GM18508 (cell line): ENCODE data around the gene SMARCD3.

ENCODE experiments used
- ATAC-seq: cut with Tn5 transposase; IDR thresholded peaks from one replicate; pipeline ENCODE4 v1.9.1; 2021; ENCODE audit warnings: moderate number of reproducible peaks; ENCODE audit not compliant: insufficient read depth, unreplicated experiment

The SMARCD3 gene

GRCh38 chr7:151238924-151239836 lies 9.3 kb downstream of the SMARCD3 start:
- no peak for ATAC-seq

- no peak for ATAC-seq
Measured at GRCh38 chr7:151238190-151238810, 10.2 kb downstream of the SMARCD3 start.

- ATAC-seq = no peak
Measured at GRCh38 chr7:151237244-151238189, 11.0 kb downstream of the SMARCD3 start.

- no peak for ATAC-seq
Measured at GRCh38 chr7:151236406-151236805, 12.1 kb downstream of the SMARCD3 start.

- no peak for ATAC-seq
Measured at GRCh38 chr7:151235091-151235787, 13.3 kb downstream of the SMARCD3 start.

GRCh38 chr7:151233804-151234203 lies 14.7 kb downstream of the SMARCD3 start:
- ATAC-seq = no peak

GRCh38 chr7:151232917-151233701 lies 15.4 kb downstream of the SMARCD3 start:
- ATAC-seq = no peak

DNA sequence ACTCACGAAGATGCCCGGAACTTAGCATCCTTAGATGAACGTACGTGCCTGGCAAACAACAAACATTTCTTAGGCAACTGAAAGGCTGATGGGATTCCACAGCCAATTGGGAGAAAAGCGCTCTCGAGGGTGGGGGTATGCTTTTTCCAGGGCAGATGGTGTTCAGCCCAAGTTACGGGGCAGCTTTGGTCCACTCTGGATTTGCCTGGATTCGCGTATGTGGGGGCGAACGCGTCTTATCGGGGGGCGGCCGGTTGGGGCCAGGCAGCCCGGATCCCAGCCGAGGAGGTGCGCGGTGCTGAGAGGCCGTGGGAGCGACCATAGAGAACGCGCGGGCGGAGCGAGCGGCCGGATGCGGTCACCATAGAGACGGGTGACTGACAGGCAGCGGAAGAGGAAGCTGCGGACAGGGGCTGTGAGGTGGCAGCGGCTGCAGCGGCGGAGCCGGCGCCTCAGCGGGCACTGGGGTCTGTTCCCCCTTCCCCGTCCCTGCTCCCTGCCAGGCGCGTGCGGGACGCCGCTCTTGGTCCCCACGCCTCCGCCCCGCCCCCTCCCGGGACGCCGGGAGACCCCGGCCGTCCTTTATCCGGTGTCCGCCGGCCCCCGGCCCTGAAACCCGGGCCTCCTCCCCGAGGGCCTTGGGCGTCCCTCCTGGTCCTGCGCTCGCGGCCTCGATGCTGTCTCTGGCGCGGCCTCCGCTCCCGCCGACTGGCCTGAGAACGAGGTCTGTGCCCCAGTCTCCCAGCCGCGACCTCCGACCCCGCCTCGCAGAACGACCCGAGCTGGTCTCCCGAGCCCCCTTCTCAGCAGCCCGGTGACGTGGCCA lies 16.2 kb downstream of the SMARCD3 start, which contains the start of gene CHPF2:
Gene CHPF2, plus strand, starts transcription at position 393 of the 826 bp plus-strand sequence. CDS start 1,529 bp downstream, outside the sequence.
- peak; percentile 73 for ATAC-seq

GRCh38 chr7:151231080-151231479 lies 17.4 kb downstream of the SMARCD3 start:
- ATAC-seq = no peak

- no peak for ATAC-seq
Measured at GRCh38 chr7:151229249-151229648, 19.2 kb downstream of the SMARCD3 start.

GRCh38 chr7:151228024-151228866 lies 20.2 kb downstream of the SMARCD3 start:
- ATAC-seq = no peak

- ATAC-seq = peak; percentile 93
Measured at GRCh38 chr7:151226875-151227782, 21.4 kb downstream of the SMARCD3 start, which contains the start of gene ABCF2. TSS of gene ABCF2 (minus strand) at chr7:151227205. CDS start at chr7:151226458, 747 bp downstream.

- ATAC-seq = no peak
Measured at GRCh38 chr7:151226560-151226874, 22.0 kb downstream of the SMARCD3 start.

DNA sequence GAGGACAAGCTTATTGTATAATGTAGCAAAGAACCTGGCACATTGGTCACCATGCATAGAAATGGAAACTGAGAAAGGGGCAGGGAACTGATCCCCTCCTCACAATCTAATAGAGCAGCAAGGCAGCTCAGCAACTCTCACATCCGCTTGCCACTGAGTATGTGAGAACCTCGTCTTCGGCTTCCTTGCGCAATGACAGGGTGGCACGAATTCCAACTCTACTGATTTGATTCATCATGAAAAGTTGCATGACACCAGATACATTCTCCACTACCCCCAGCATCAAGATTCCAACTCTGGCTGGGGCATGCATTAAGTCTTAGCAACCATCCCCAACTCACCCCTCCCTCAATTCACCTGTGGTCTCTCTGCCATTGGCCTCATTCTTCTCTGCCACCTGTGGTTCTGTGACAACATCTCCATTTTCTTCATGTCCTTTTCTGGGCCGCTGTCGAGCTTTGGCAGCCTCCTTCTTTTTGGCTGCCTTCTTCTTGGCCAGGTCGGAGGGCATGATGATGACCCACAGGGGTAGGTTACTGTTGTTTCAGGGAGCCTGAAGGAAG lies 22.5 kb downstream of the SMARCD3 start:
- ATAC-seq = no peak

DNA sequence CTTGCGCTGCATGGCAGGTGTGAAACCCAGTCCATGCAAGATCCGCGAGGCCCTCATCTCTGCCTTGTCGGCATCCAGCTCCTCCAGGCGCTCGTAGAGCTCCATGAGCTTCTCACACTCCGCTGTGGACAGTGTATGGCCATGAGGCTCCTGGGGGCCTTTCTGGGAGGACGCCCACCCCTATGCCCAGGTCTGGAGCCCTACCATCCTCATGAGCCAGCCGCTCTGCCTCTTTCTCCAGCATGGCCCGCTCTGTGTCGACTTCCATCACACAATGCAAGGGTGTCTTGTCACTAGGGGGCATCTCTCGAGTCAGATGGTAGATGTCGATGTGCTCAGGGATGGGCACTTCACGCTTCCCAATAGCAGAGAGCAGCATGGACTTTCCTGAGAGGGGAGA lies 24.8 kb downstream of the SMARCD3 start:
- ATAC-seq = no peak

GRCh38 chr7:151218170-151218569 lies 30.3 kb downstream of the SMARCD3 start:
- no peak for ATAC-seq
